Heart left ventricle (tissue), 13 donors: ENCODE results near the gene SLC37A2.

Source experiments
- CTCF ChIP-seq, 12 donors: fragments of 200-600 bp; sonication (generic) in 4 of 12; IDR thresholded peaks; one replicate each; pipeline versions ENCODE4 v1.5.0 to v1.8.0; 2018 to 2022; ENCODE audit warnings: antibody characterized with exemption in 12 of 12, mild to moderate bottlenecking in 5 of 12
- POLR2A ChIP-seq, 2 donors: fragments of 450-650 bp; IDR thresholded peaks; one replicate each; pipeline ENCODE4 v1.6.1; 2017; ENCODE audit warnings: antibody characterized with exemption in 2 of 2, mild to moderate bottlenecking in 2 of 2, moderate library complexity in 2 of 2
- donor health status: ischemic (EF 13 %, LVEDD 7.1; RV severe dilation, severe dysfunction).
- donor health status: DM: no; HTN: yes; CAD: no.
- donor health status: DM: no; HTN: no; CAD: no.
- donor health status: ischemic (EF 25% LVEDD 6.9; RV normal size, moderate dysfunction).
- donor health status: ischemic (EF 25% LVEDD 5.7; RV mildly dilated, moderate dysfunction).
- donor health status: ischemic (EF 35%, LVEDD 5.7; RV mildly dilated, moderate dysfunction).
- donor health status: nonischemic (EF 11% LVEDD 7.7; RV severe dilation, severe dysfunction).
- donor health status: DM: yes; HTN: yes; CAD: no.
- donor health status: PGD.
- donor health status: ischemic (EF 29% LVEDD 5.4; RV normal size, mild dysfunction).
- donor health status: nonischemic (EF 23%, LVEDD 6.1; RV moderate dilation, normal function).

- TF ChIP-seq CTCF (IDR thresholded peaks at IDR 0.05) = no peak
- no peak for TF ChIP-seq POLR2A (IDR thresholded peaks at IDR 0.05)
These were observed 29.6 kb downstream of the SLC37A2 start for GRCh38 chr11:125092669-125093068.
